Measurements from ENCODE around the gene MYCL. TPM values are rescaled to one million over a fixed set of nuclear protein-coding genes. Genes with fewer than 3 reads are reported as not detected.
"Not testable (repeated sequence)": the region's sequence is repeated elsewhere in the genome, so short reads cannot be mapped to it uniquely, and the experiment has no call there.

Gene MYCL
- total and polyA plus RNA-seq, 2 experiments from 2014 or later, result 6.3 to 7.8 TPM

DNA sequence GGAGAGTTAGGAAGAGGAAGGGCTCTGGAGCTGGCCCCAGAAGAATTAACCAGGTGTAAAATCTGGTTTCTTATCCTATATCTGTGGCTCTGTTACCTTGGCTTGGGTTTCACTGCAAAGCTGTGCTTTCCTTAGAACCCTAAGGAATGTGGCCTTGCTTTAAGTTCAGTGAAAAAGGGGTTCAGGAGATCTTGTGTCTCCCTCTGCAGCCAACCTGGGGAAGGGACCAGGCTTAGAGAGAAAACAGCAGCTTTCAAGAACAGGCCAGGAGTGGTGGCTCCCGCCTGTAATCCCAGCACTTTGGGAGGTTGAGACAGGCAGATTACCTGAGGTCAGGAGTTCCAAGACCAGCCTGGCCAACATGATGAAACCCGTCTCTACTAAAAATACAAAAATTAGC lies 16.1 kb upstream of the MYCL start:
- Histone ChIP-seq H2AFZ (no peak overlapping the region), H3K9me2 (replicated peaks; ENCODE audit: insufficient read depth) (no peaks in the 10 kb centered on the region), H3K4me3 (no peak overlapping the region), H3K27ac (no peak overlapping the region), H3K9me3 (ENCODE audit: low read depth) (no peaks in the 10 kb centered on the region), H3K4me2 (no peak overlapping the region), H4K20me1 (ENCODE audit: insufficient read depth, poor library complexity, severe bottlenecking) (no peaks in the 10 kb centered on the region), H3K36me3 (replicated peaks; ENCODE audit: insufficient read depth, low read depth) (no peaks in the 10 kb centered on the region), H3K27me3 (peaks cover 17% of the 10 kb centered on the region), H3K4me1 (ENCODE audit: insufficient read depth) (no peaks in the 10 kb centered on the region), H3K79me2 (no peaks in the 10 kb centered on the region)
- TF ChIP-seq EZH2 (IDR thresholded peaks at IDR 0.05; ENCODE audit: borderline replicate concordance) (no peak), EZH2phosphoT487 (IDR thresholded peaks at IDR 0.05; ENCODE audit: low read depth, severe bottlenecking, unreplicated experiment) (no peak)
- TF ChIP-seq, protein P1, sequence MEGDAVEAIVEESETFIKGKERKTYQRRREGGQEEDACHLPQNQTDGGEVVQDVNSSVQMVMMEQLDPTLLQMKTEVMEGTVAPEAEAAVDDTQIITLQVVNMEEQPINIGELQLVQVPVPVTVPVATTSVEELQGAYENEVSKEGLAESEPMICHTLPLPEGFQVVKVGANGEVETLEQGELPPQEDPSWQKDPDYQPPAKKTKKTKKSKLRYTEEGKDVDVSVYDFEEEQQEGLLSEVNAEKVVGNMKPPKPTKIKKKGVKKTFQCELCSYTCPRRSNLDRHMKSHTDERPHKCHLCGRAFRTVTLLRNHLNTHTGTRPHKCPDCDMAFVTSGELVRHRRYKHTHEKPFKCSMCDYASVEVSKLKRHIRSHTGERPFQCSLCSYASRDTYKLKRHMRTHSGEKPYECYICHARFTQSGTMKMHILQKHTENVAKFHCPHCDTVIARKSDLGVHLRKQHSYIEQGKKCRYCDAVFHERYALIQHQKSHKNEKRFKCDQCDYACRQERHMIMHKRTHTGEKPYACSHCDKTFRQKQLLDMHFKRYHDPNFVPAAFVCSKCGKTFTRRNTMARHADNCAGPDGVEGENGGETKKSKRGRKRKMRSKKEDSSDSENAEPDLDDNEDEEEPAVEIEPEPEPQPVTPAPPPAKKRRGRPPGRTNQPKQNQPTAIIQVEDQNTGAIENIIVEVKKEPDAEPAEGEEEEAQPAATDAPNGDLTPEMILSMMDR (IDR thresholded peaks at IDR 0.05; ENCODE audit: poor library complexity), result no peak
- no peak for DNase-seq (ENCODE audit: low spot score)
- WGBS (ENCODE audit: low lambda C conversion rate, missing lambda C conversion rate), result 90% methylated on average over 2 of the region's 2 CpGs

GRCh38 chr1:39915499-39916129 lies 13.9 kb upstream of the MYCL start:
- Histone ChIP-seq H4K20me1 (ENCODE audit: insufficient read depth, poor library complexity, severe bottlenecking) (no peaks in the 10 kb centered on the region), H3K4me1 (ENCODE audit: insufficient read depth) (no peaks in the 10 kb centered on the region), H3K79me2 (no peaks in the 10 kb centered on the region), H3K27ac (no peak overlapping the region), H3K9me2 (replicated peaks; ENCODE audit: insufficient read depth) (no peaks in the 10 kb centered on the region), H3K9me3 (ENCODE audit: low read depth) (no peaks in the 10 kb centered on the region), H2AFZ (no peak overlapping the region), H3K4me2 (no peak overlapping the region), H3K27me3 (no peaks in the 10 kb centered on the region), H3K36me3 (replicated peaks; ENCODE audit: insufficient read depth, low read depth) (no peaks in the 10 kb centered on the region), H3K4me3 (no peak overlapping the region)
- DNase-seq (ENCODE audit: low spot score), result no peak
- no peak for TF ChIP-seq EZH2 (IDR thresholded peaks at IDR 0.05; ENCODE audit: borderline replicate concordance)
- no peak for TF ChIP-seq EZH2phosphoT487 (IDR thresholded peaks at IDR 0.05; ENCODE audit: low read depth, severe bottlenecking, unreplicated experiment)
- TF ChIP-seq, protein P1 (IDR thresholded peaks at IDR 0.05; ENCODE audit: poor library complexity), result no peak
- WGBS (ENCODE audit: low lambda C conversion rate, missing lambda C conversion rate), result 89% methylated on average over 6 of the region's 6 CpGs

GRCh38 chr1:39913136-39913535 lies 11.4 kb upstream of the MYCL start:
- H3K4me3 ChIP-seq; H2AFZ ChIP-seq; H3K9me2 ChIP-seq (replicated peaks; ENCODE audit: insufficient read depth); H3K27ac ChIP-seq; H3K27me3 ChIP-seq; H3K36me3 ChIP-seq (replicated peaks; ENCODE audit: insufficient read depth, low read depth); H3K4me2 ChIP-seq; H3K4me1 ChIP-seq (ENCODE audit: insufficient read depth); DNase-seq (ENCODE audit: low spot score); H3K9me3 ChIP-seq (ENCODE audit: low read depth); H4K20me1 ChIP-seq (ENCODE audit: insufficient read depth, poor library complexity, severe bottlenecking); H3K79me2 ChIP-seq: not testable (repeated sequence)
- WGBS (ENCODE audit: low lambda C conversion rate, missing lambda C conversion rate), result no CpG with 5 or more reads among the region's 30 CpGs

DNA sequence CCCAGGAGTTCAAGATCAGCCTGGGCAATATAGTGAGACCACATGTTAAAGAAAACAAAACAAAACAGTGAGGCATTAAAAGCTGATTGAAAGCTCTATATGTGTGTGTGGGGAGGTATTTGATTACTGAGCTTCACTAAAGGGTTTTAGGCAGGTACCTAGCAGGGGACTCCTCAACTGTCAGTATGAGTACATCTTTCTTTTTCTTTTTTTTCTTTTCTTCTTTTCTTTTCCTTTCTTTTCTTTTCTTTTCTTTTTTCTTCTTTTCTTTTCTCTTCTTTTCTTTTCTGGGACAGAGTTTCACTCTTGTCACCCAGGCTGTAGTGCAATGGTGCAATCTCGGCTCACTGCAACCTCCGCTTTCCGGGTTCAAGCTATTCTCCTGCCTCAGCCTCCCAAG lies 8.5 kb upstream of the MYCL start:
- H4K20me1 ChIP-seq (ENCODE audit: insufficient read depth, poor library complexity, severe bottlenecking), result no peaks in the 10 kb centered on the region
- H3K27me3 ChIP-seq, result no peaks in the 10 kb centered on the region
- no peak overlapping the region for H3K4me3 ChIP-seq
- no peaks in the 10 kb centered on the region for H3K36me3 ChIP-seq (replicated peaks; ENCODE audit: insufficient read depth, low read depth)
- 95% methylated on average over 3 of the region's 3 CpGs for WGBS (ENCODE audit: low lambda C conversion rate, missing lambda C conversion rate)
- no peak overlapping the region for H3K4me2 ChIP-seq
- no peaks in the 10 kb centered on the region for H3K4me1 ChIP-seq (ENCODE audit: insufficient read depth)
- no peaks in the 10 kb centered on the region for H3K9me3 ChIP-seq (ENCODE audit: low read depth)
- no peak for DNase-seq (ENCODE audit: low spot score)
- TF ChIP-seq, protein P1 (IDR thresholded peaks at IDR 0.05; ENCODE audit: poor library complexity), result no peak
- no peak for TF ChIP-seq EZH2 (IDR thresholded peaks at IDR 0.05; ENCODE audit: borderline replicate concordance)
- TF ChIP-seq EZH2phosphoT487 (IDR thresholded peaks at IDR 0.05; ENCODE audit: low read depth, severe bottlenecking, unreplicated experiment), result no peak
- H3K9me2 ChIP-seq (replicated peaks; ENCODE audit: insufficient read depth), result no peaks in the 10 kb centered on the region
- H2AFZ ChIP-seq, result no peak overlapping the region
- H3K79me2 ChIP-seq, result no peaks in the 10 kb centered on the region
- H3K27ac ChIP-seq, result no peak overlapping the region
